ENCODE data around the gene OR5K4. TPM values are rescaled to one million over a fixed set of nuclear protein-coding genes. Genes with fewer than 3 reads are reported as not detected.
A peak's percentile ranks its signal among the peaks of the same experiment; 100 is the strongest.

OR5K4 gene
- total and polyA plus RNA-seq, 2 donors from 2014 or later = not detected

DNA sequence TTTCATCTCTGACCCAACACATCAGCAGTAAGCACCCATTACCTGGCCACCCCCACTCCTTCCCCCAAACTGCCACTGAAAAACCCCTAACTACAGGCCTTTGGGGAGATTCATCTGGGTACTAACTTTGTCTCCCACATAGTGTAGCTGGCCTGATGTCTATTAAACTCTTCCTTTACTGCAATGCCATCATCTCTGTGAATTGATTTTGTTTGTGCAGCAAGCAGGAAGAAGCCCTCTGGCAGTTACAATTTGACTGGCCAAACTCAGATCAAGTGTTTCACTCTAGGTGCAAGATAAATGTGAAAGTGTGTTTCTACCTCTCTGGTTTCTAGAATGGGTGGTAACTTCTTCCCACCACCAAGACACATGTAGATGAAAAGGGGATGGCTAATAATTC lies 26.7 kb upstream of the OR5K4 start:
- H3K27me3 ChIP-seq (ENCODE audit: control insufficient read depth, insufficient read depth, low read length) = no peaks in the 10 kb centered on the region
- no peak overlapping the region for H3K27ac ChIP-seq (ENCODE audit: low read depth in 2 of 2, low read length in 2 of 2)
- intact Hi-C loops (cut with DNase I) = loop anchor here (10.0 kb wide), 1 partner anchor 282 kb away; no protein-coding TSS in a partner anchor
- H3K4me3 ChIP-seq (ENCODE audit: low read length in 3 of 3) = no peak overlapping the region
- TF ChIP-seq, protein P1, sequence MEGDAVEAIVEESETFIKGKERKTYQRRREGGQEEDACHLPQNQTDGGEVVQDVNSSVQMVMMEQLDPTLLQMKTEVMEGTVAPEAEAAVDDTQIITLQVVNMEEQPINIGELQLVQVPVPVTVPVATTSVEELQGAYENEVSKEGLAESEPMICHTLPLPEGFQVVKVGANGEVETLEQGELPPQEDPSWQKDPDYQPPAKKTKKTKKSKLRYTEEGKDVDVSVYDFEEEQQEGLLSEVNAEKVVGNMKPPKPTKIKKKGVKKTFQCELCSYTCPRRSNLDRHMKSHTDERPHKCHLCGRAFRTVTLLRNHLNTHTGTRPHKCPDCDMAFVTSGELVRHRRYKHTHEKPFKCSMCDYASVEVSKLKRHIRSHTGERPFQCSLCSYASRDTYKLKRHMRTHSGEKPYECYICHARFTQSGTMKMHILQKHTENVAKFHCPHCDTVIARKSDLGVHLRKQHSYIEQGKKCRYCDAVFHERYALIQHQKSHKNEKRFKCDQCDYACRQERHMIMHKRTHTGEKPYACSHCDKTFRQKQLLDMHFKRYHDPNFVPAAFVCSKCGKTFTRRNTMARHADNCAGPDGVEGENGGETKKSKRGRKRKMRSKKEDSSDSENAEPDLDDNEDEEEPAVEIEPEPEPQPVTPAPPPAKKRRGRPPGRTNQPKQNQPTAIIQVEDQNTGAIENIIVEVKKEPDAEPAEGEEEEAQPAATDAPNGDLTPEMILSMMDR (IDR thresholded peaks at IDR 0.05; ENCODE audit: borderline replicate concordance, extremely low read depth, insufficient read depth) = no peak
- H3K36me3 ChIP-seq (ENCODE audit: control insufficient read depth in 2 of 3, insufficient read depth in 3 of 3, low read length in 3 of 3) = no peaks in the 10 kb centered on the region
- H3K9me3 ChIP-seq (ENCODE audit: control insufficient read depth in 2 of 3, insufficient read depth in 1 of 3, low read length in 3 of 3) = no peaks in the 10 kb centered on the region
- no peak for FAIRE-seq
- no peak for DNase-seq
- no peaks in the 10 kb centered on the region for H3K4me1 ChIP-seq (ENCODE audit: control insufficient read depth in 2 of 3, insufficient read depth in 2 of 3, low read depth in 1 of 3, low read length in 3 of 3)
- no peak overlapping the region for H3K9ac ChIP-seq (ENCODE audit: low read length in 3 of 3)

DNA sequence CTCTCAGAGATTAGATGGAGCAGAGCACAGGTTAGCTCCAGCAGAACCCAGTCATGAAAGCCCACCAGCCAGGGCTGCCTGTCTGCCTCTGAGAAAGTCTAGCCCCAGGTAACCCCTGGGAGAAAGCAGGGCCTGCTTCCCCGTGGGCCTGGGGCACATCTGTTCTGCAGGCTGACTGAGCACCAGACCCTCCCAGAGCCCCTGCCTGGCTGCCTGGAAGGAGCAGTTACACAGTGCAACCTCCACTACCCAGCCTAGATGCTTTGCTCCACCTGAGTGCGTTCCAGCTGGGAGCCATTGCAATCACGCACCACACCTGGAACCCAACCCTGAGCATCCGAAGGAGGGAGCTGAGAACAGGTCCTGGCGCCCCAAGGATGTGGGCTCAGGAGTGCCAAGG lies 24.7 kb upstream of the OR5K4 start:
- peak in 1 of 5 donors; percentile 46 for DNase-seq
- Histone ChIP-seq H3K4me1 (ENCODE audit: control insufficient read depth in 2 of 3, insufficient read depth in 2 of 3, low read depth in 1 of 3, low read length in 3 of 3) (no peaks in the 10 kb centered on the region), H3K27me3 (ENCODE audit: control insufficient read depth, insufficient read depth, low read length) (no peaks in the 10 kb centered on the region), H3K9ac (ENCODE audit: low read length in 3 of 3) (no peak overlapping the region), H3K4me3 (ENCODE audit: low read length in 3 of 3) (no peak overlapping the region), H3K36me3 (ENCODE audit: control insufficient read depth in 2 of 3, insufficient read depth in 3 of 3, low read length in 3 of 3) (no peaks in the 10 kb centered on the region), H3K9me3 (ENCODE audit: control insufficient read depth in 2 of 3, insufficient read depth in 1 of 3, low read length in 3 of 3) (no peaks in the 10 kb centered on the region), H3K27ac (ENCODE audit: low read depth in 2 of 2, low read length in 2 of 2) (no peak overlapping the region)
- no peak for FAIRE-seq
- TF ChIP-seq, protein P1 (IDR thresholded peaks at IDR 0.05; ENCODE audit: borderline replicate concordance, extremely low read depth, insufficient read depth) = no peak
- intact Hi-C loops (cut with DNase I) = loop anchor here (10.0 kb wide), 1 partner anchor 284 kb away; no protein-coding TSS in a partner anchor

DNA sequence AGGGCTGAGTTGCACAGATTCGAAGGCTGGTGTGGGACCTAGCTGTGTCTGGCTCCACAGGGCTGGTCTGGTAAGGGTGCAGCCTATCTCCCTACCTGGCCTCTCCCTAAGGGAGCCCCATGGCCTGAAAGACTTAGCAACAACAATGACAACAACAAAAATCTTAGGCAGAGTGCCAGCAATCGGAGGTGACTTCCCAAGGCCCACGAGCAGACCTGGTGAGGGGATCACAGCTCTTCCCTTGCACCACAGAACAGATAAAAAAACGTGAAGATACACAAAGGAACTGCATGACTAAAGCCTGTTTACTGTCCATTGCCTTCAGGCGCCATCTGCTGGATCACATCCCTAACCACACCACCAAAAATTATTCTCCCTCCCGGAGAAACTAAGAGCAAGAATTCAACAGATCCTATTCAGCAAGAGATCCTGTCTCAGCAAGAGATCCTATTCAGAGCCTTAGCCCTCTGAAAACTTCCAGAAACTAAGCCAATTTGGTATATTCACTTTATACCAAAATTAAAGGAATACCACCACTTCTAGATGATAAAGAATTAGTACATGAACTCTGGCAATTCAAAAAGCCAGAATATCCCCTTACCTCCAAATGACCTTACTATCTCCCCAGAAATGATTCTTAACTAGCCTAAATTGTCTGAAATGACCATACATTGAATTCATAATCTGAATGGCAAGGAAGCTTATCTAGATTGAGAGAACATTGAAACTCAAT lies 24.1 kb upstream of the OR5K4 start:
- DNase-seq (peak in 4 of 5 donors; percentile 50 to 74 (median 54)), FAIRE-seq (no peak)
- no peaks in the 10 kb centered on the region for H3K9me3 ChIP-seq (ENCODE audit: control insufficient read depth in 2 of 3, insufficient read depth in 1 of 3, low read length in 3 of 3)
- H3K27me3 ChIP-seq (ENCODE audit: control insufficient read depth, insufficient read depth, low read length) = no peaks in the 10 kb centered on the region
- H3K4me3 ChIP-seq (ENCODE audit: low read length in 3 of 3) = no peak overlapping the region
- no peak overlapping the region for H3K27ac ChIP-seq (ENCODE audit: low read depth in 2 of 2, low read length in 2 of 2)
- intact Hi-C loops (cut with DNase I) = loop anchor here (10.0 kb wide), 1 partner anchor 285 kb away; no protein-coding TSS in a partner anchor
- TF ChIP-seq, protein P1 (IDR thresholded peaks at IDR 0.05; ENCODE audit: borderline replicate concordance, extremely low read depth, insufficient read depth) = peak; percentile 59
- no peak overlapping the region for H3K9ac ChIP-seq (ENCODE audit: low read length in 3 of 3)
- no peaks in the 10 kb centered on the region for H3K4me1 ChIP-seq (ENCODE audit: control insufficient read depth in 2 of 3, insufficient read depth in 2 of 3, low read depth in 1 of 3, low read length in 3 of 3)
- H3K36me3 ChIP-seq (ENCODE audit: control insufficient read depth in 2 of 3, insufficient read depth in 3 of 3, low read length in 3 of 3) = no peaks in the 10 kb centered on the region
